OCI-LY1 (cell line): ENCODE data around the gene CD6.

Experiments used
- H2AFZ ChIP-seq: fragments of 200-600 bp; sonication (generic), shearing (Covaris generic); 2 replicates; pipeline ENCODE4 v1.6.0; 2014; ENCODE audit warnings: antibody characterized with exemption, mild to moderate bottlenecking, low read length
- H3F3A ChIP-seq: fragments of 200-600 bp; sonication (generic), shearing (Covaris generic); 2 replicates; pipeline ENCODE4 v1.6.0; 2014; ENCODE audit warnings: mild to moderate bottlenecking, antibody characterized with exemption, low read length, moderate library complexity; ENCODE audit not compliant: insufficient read depth
- H3K27ac ChIP-seq: fragments of 200-600 bp; sonication (generic); 2 replicates; pipeline ENCODE4 v1.5.1; 2014; ENCODE audit warnings: low read length, mixed run types, mild to moderate bottlenecking, low read depth; ENCODE audit not compliant: poor library complexity, severe bottlenecking
- H3K27me3 ChIP-seq: fragments of 200-600 bp; sonication (generic); 2 replicates; pipeline ENCODE4 v1.6.0; 2014; ENCODE audit warnings: antibody characterized with exemption, mild to moderate bottlenecking, low read length, moderate library complexity; ENCODE audit not compliant: insufficient read depth
- H3K36me3 ChIP-seq: fragments of 200-600 bp; sonication (generic); 2 replicates; pipeline ENCODE4 v1.6.1; 2014; ENCODE audit warnings: mild to moderate bottlenecking, antibody characterized with exemption, low read length, moderate library complexity, mixed read lengths; ENCODE audit not compliant: insufficient read depth
- H3K4me1 ChIP-seq: fragments of 200-600 bp; sonication (generic); 2 replicates; pipeline ENCODE4 v1.5.1; 2014; ENCODE audit warnings: mild to moderate bottlenecking, low read length, moderate library complexity; ENCODE audit not compliant: insufficient read depth, severe bottlenecking
- H3K4me2 ChIP-seq: fragments of 200-600 bp; sonication (generic), shearing (Covaris generic); 2 replicates; pipeline ENCODE4 v1.6.1; 2014; ENCODE audit warnings: low read length
- H3K4me3 ChIP-seq: fragments of 200-600 bp; sonication (generic); 2 replicates; pipeline ENCODE4 v1.5.1; 2014; ENCODE audit warnings: low read length, low read depth, mild to moderate bottlenecking, mixed read lengths; ENCODE audit not compliant: poor library complexity, severe bottlenecking
- H3K79me2 ChIP-seq: fragments of 200-600 bp; shearing (Covaris generic); 2 replicates; pipeline ENCODE4 v1.6.1; 2016; ENCODE audit warnings: mixed run types, low read length, mixed read lengths; ENCODE audit not compliant: insufficient read depth
- H3K9ac ChIP-seq: fragments of 200-600 bp; sonication (generic), shearing (Covaris generic); 2 replicates; pipeline ENCODE4 v1.6.1; 2014; ENCODE audit warnings: mild to moderate bottlenecking, low read length, mixed read lengths
- H3K9me2 ChIP-seq: fragments of 200-600 bp; sonication (generic), shearing (Covaris generic); 2 replicates; pipeline ENCODE4 v1.6.1; 2014; ENCODE audit warnings: low read depth, mild to moderate bottlenecking, low read length, mixed read lengths
- H3K9me3 ChIP-seq: fragments of 200-600 bp; shearing (Covaris generic); 2 replicates; pipeline ENCODE4 v1.6.1; 2014; ENCODE audit warnings: low read length, mixed read lengths
- H4K20me1 ChIP-seq: fragments of 200-600 bp; sonication (generic), shearing (Covaris generic); 2 replicates; pipeline ENCODE4 v1.6.0; 2016; ENCODE audit warnings: mild to moderate bottlenecking, low read length; ENCODE audit not compliant: insufficient read depth
- CTCF ChIP-seq: fragments of 200-600 bp; sonication (generic), shearing (Covaris generic); IDR thresholded peaks from 2 replicates; pipeline ENCODE4 v1.5.1; 2017; ENCODE audit warnings: mild to moderate bottlenecking, antibody characterized with exemption, low read length, moderate library complexity, mixed read lengths
- EZH2 ChIP-seq: fragments of 200-600 bp; sonication (generic), shearing (Covaris generic); IDR thresholded peaks from 2 replicates; pipeline ENCODE4 v1.8.0; 2017; ENCODE audit warnings: borderline replicate concordance, mixed run types, mild to moderate bottlenecking, antibody characterized with exemption, low read length, moderate library complexity, mixed read lengths

The CD6 gene

GRCh38 chr11:60923326-60923725, 48.2 kb upstream of the CD6 start:
- no peaks in the 10 kb centered on the region for H3F3A ChIP-seq
- H3K9ac ChIP-seq: no peak overlapping the region
- no peaks in the 10 kb centered on the region for H4K20me1 ChIP-seq
- H3K79me2 ChIP-seq: no peaks in the 10 kb centered on the region
- no peak overlapping the region for H2AFZ ChIP-seq
- TF ChIP-seq EZH2 (no peak), CTCF (no peak)
- no peak overlapping the region for H3K27ac ChIP-seq
- 0 out of 2 replicates have a peak, but pooled peaks cover 4% of the 10 kb centered on the region for H3K27me3 ChIP-seq
- peaks cover 23% of the 10 kb centered on the region for H3K4me1 ChIP-seq
- H3K9me3 ChIP-seq: no peaks in the 10 kb centered on the region
- H3K4me3 ChIP-seq: no peak overlapping the region
- H3K36me3 ChIP-seq: peaks cover 50% of the 10 kb centered on the region
- no peak overlapping the region for H3K4me2 ChIP-seq
- no peaks in the 10 kb centered on the region for H3K9me2 ChIP-seq

DNA sequence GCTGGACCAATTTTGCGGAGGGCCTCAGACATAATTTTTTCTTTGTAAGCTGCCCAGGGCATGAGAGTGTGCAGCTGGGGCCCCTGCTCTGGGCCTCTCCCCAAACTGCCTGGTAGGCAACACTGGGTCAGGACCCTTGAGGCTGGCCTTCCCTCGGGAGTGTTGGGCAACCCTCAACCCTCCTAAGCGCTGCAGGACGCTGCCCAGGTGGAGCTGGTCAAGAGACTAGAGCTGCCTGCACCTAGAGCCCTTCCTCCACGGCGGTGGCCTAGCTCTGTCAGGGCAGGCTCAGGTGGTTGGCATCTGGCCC, 47.7 kb upstream of the CD6 start:
- no peaks in the 10 kb centered on the region for H3K9me2 ChIP-seq
- no peaks in the 10 kb centered on the region for H3K79me2 ChIP-seq
- TF ChIP-seq EZH2 (no peak), CTCF (no peak)
- peaks cover 21% of the 10 kb centered on the region for H3K4me1 ChIP-seq
- H3K9me3 ChIP-seq: no peaks in the 10 kb centered on the region
- no peak overlapping the region; the same call in 1 of the 2 replicates for H3K9ac ChIP-seq
- peaks cover 50% of the 10 kb centered on the region for H3K36me3 ChIP-seq
- H2AFZ ChIP-seq: no peak overlapping the region
- no peak overlapping the region for H3K27ac ChIP-seq
- peak overlapping the region; percentile 53 for H3K4me3 ChIP-seq
- H3K27me3 ChIP-seq: 0 out of 2 replicates have a peak, but pooled peaks cover 4% of the 10 kb centered on the region
- H3F3A ChIP-seq: no peaks in the 10 kb centered on the region
- no peaks in the 10 kb centered on the region for H4K20me1 ChIP-seq
- H3K4me2 ChIP-seq: peak overlapping the region; percentile 59

DNA sequence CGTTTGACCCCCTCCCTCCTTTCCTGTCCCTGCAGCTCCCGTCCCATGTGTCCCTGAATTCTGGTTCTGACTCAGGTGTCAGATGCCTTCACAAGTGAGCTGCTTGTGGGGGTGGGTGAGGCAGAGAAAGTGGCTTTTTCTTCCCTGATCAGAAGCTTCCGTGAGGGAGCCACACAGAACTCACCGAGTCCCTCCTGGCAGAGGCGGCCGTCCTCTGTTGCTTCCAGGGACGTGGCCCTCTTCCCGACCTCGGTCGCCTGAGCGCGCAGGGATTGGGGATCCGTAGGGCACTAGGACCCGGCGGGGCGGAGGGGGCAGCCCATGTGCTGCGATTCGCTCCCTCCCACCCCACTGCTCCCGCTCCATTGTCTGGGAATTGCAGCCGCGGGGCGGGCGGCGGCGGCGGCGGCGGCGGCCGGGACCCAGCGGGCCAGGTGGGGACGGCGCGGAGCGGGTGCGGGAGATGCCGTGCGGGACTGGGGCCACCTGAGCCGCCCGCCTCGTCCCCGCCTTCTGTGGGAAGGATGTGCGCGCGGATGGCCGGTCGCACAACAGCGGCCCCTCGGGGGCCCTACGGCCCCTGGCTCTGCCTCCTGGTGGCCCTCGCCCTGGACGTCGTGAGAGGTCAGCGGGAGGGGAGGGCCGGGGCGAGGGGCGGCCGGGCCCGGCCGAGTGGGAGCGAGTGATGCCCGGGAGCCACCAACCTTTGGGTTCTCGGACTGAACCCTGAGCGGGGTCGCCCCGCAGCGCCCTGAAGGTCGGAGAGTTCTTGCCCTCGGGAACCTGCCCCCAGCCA, 47.2 kb upstream of the CD6 start, which contains the start of gene TMEM132A:
Gene TMEM132A (plus strand): TSS at position 351 of the 796 bp plus-strand sequence. CDS start 174 bp downstream, at position 525.
- TF ChIP-seq CTCF (no peak), EZH2 (no peak)
- H3K4me1 ChIP-seq: peaks cover 15% of the 10 kb centered on the region
- H3K27ac ChIP-seq: no peak within 1 kb of the TSS
- no peaks in the 10 kb centered on the region for H3K79me2 ChIP-seq
- H3K9ac ChIP-seq: no peak within 1 kb of the TSS; the same call in 1 of the 2 replicates
- peak within 1 kb of the TSS; percentile 53 for H3K4me3 ChIP-seq
- H3K27me3 ChIP-seq: 0 out of 2 replicates have a peak, but pooled peaks cover 4% of the 10 kb centered on the region
- H2AFZ ChIP-seq: no peak within 1 kb of the TSS
- H3F3A ChIP-seq: no peaks in the 10 kb centered on the region
- no peaks in the 10 kb centered on the region for H4K20me1 ChIP-seq
- H3K36me3 ChIP-seq: peaks cover 46% of the 10 kb centered on the region
- H3K9me2 ChIP-seq: no peaks in the 10 kb centered on the region
- H3K4me2 ChIP-seq: peak within 1 kb of the TSS; percentile 59
- no peaks in the 10 kb centered on the region for H3K9me3 ChIP-seq
